Measurements from ENCODE around the gene SCO2. TPM values are rescaled to one million over a fixed set of nuclear protein-coding genes. Genes with fewer than 3 reads are reported as not detected.

SCO2 gene
- total and polyA plus RNA-seq, 10 of the 15 experiments (the other 5 are each of a cell fraction or from before 2014, with no cell fraction given): 0.18 to 16.0 (median 2.4) TPM; not detected in 1

- TF ChIP-seq USF2 (IDR thresholded peaks at IDR 0.05; ENCODE audit: borderline replicate concordance, low read depth, low read length) (no peak), TARDBP (IDR thresholded peaks at IDR 0.05; ENCODE audit: borderline replicate concordance) (no peak)
Observed at GRCh38 chr22:50513175-50513574, 12.2 kb downstream of the SCO2 start (continued).

GRCh38 chr22:50508897-50509296 is 16.5 kb downstream of the SCO2 start:
- in situ Hi-C loops (cut with MboI) (no loop called here), intact Hi-C loops (cut with micrococcal nuclease; ENCODE audit: unreplicated experiment) (no loop called here)
- Histone ChIP-seq H3K9me3 (replicated peaks; ENCODE audit: control insufficient read depth, insufficient read depth, low read length) (no peaks in the 10 kb centered on the region), H3K4me3 (peak overlapping the region; percentile 85), H3K27me3 (replicated peaks in 1 of 2; ENCODE audit: control insufficient read depth in 2 of 2, insufficient read depth in 2 of 2, low read length in 1 of 2) (no peaks in the 10 kb centered on the region), H4K20me1 (ENCODE audit: control insufficient read depth, insufficient read depth) (no peaks in the 10 kb centered on the region), H2AFZ (ENCODE audit: control insufficient read depth, low read depth, low read length) (no peak overlapping the region), H3K4me2 (ENCODE audit: control insufficient read depth, insufficient read depth) (peak overlapping the region; percentile 64), H3K36me3 (ENCODE audit: control insufficient read depth in 2 of 2, insufficient read depth in 2 of 2, low read length in 1 of 2) (peaks cover 4 to 6% of the 10 kb centered on the region in 2 experiments; a peak in 3 of 4 replicates), H3K4me1 (ENCODE audit: control insufficient read depth, insufficient read depth, low read length) (peaks cover 9% of the 10 kb centered on the region), H3K27ac (ENCODE audit: control insufficient read depth, insufficient read depth) (peak overlapping the region; percentile 90), H3K9ac (ENCODE audit: control insufficient read depth, insufficient read depth, low read length) (peak overlapping the region; percentile 70), H3K79me2 (ENCODE audit: control insufficient read depth, insufficient read depth, low read length) (peaks cover 50% of the 10 kb centered on the region)
- POLR2A ChIA-PET: interaction anchor here (0.6 to 7.2 kb wide), 8 partner anchors 16 to 258 kb away, joined by 3 to 84 read pairs (median 6); partner anchors contain the start of genes HDAC10, SCO2 and SYCE3
- CTCF ChIA-PET: interaction anchor here (0.7 to 3.6 kb wide), 8 partner anchors 11 to 112 kb away, joined by 3 to 38 read pairs (median 10); partner anchors contain the start of genes SCO2 and SYCE3
- peak; percentile 3 for ATAC-seq
- SMC1A ChIA-PET (ENCODE audit: uncharacterized antibody, unreplicated experiment): interaction anchor here (0.8 to 2.8 kb wide), 7 partner anchors 14 to 112 kb away, joined by 3 to 18 read pairs (median 5); partner anchors contain the start of gene SCO2
- 0% methylated on average over 3 of the region's 3 CpGs for WGBS (ENCODE audit: insufficient coverage, insufficient replicate concordance, low lambda C conversion rate, missing lambda C conversion rate)
- no peak for DNase-seq (ENCODE audit: low read depth, low spot score)
- FAIRE-seq: peak; percentile 47
- TF ChIP-seq NR2C2 (IDR thresholded peaks at IDR 0.05; ENCODE audit: borderline replicate concordance, control insufficient read depth, insufficient read length, low read depth): no peak
- no peak for TF ChIP-seq SUPT20H (IDR thresholded peaks at IDR 0.05; ENCODE audit: borderline replicate concordance, control insufficient read depth, low read depth, low read length)
- TF ChIP-seq CEBPZ (IDR thresholded peaks at IDR 0.05; ENCODE audit: low read depth, low read length): no peak
- TF ChIP-seq ZBED1 (IDR thresholded peaks at IDR 0.05; ENCODE audit: borderline replicate concordance): no peak
- TF ChIP-seq IKZF1 (conservative IDR thresholded peaks at IDR 0.05): no peak
- no peak for TF ChIP-seq NFXL1 (IDR thresholded peaks at IDR 0.05; ENCODE audit: borderline replicate concordance)
- no peak for TF ChIP-seq BHLHE40 (IDR thresholded peaks at IDR 0.05; ENCODE audit: borderline replicate concordance in 1 of 2, low read depth in 2 of 2, low read length in 1 of 2)
- no peak for TF ChIP-seq BRCA1 (IDR thresholded peaks at IDR 0.05; ENCODE audit: low read depth, low read length)
- RAD21 ChIA-PET (ENCODE audit: unreplicated experiment): interaction anchor here (1.2 to 3.1 kb wide), 4 partner anchors 15 to 257 kb away, joined by 3 to 64 read pairs (median 9); partner anchors contain the start of genes HDAC10, SCO2 and TYMP
- BruUV-seq (replicated peaks): TSS peak; percentile 83

All from GM12878 (cell line).